DMS153 treated with DMSO at 0.1 percent for 48 hours (cell line): Measurements from ENCODE around the gene KIF19.
"Not testable (repeated sequence)": the region's sequence is repeated elsewhere in the genome, so short reads cannot be mapped to it uniquely, and the experiment has no call there.

ENCODE experiments used
- DNase-seq: peaks from one replicate; lab custom pipeline; 2025; ENCODE audit not compliant: unreplicated experiment; lab: John Stamatoyannopoulos, UW

The KIF19 gene

GRCh38 chr17:74325743-74326379, at the start of gene KIF19:
Gene KIF19, plus strand, starts transcription at chr17:74326226. Its CDS starts 124 bp downstream, at chr17:74326350.
- DNase-seq = peak; percentile 39

GRCh38 chr17:74276541-74277009, 49.5 kb upstream of the KIF19 start:
- no peak for DNase-seq

GRCh38 chr17:74277935-74278334, 48.1 kb upstream of the KIF19 start:
- DNase-seq = no peak

- DNase-seq = not testable (repeated sequence)
These were observed 46.4 kb upstream of the KIF19 start for GRCh38 chr17:74279617-74280016.

- no peak for DNase-seq
These were observed 45.9 kb upstream of the KIF19 start for GRCh38 chr17:74280093-74280513.

GRCh38 chr17:74281799-74282198, 44.2 kb upstream of the KIF19 start:
- DNase-seq = no peak

GRCh38 chr17:74282274-74282586, 43.8 kb upstream of the KIF19 start:
- DNase-seq = not testable (repeated sequence)

- no peak for DNase-seq
These were observed 43.2 kb upstream of the KIF19 start for GRCh38 chr17:74282587-74283370.

GRCh38 chr17:74283371-74283673, 42.7 kb upstream of the KIF19 start:
- DNase-seq = no peak

- DNase-seq = no peak
These were observed 38.9 kb upstream of the KIF19 start for GRCh38 chr17:74287031-74287602.

- no peak for DNase-seq
These were observed 37.2 kb upstream of the KIF19 start for GRCh38 chr17:74288785-74289184.

- no peak for DNase-seq
These were observed 36.3 kb upstream of the KIF19 start for GRCh38 chr17:74289688-74290087.

GRCh38 chr17:74290340-74290739, 35.7 kb upstream of the KIF19 start:
- no peak for DNase-seq

GRCh38 chr17:74292495-74292894, 33.5 kb upstream of the KIF19 start:
- DNase-seq = no peak

- DNase-seq = no peak
These were observed 30.1 kb upstream of the KIF19 start for GRCh38 chr17:74295625-74296547.

GRCh38 chr17:74296548-74296936, 29.5 kb upstream of the KIF19 start:
- DNase-seq = no peak

GRCh38 chr17:74297941-74298340, 28.1 kb upstream of the KIF19 start:
- DNase-seq = no peak

GRCh38 chr17:74298778-74299177, 27.2 kb upstream of the KIF19 start:
- no peak for DNase-seq

- no peak for DNase-seq
These were observed 26.6 kb upstream of the KIF19 start for GRCh38 chr17:74299226-74300009.

GRCh38 chr17:74303305-74303704, 22.7 kb upstream of the KIF19 start:
- no peak for DNase-seq

- no peak for DNase-seq
These were observed 21.8 kb upstream of the KIF19 start for GRCh38 chr17:74304184-74304583.
